ENCODE measurements around the gene RAD51B.

The RAD51B gene

DNA sequence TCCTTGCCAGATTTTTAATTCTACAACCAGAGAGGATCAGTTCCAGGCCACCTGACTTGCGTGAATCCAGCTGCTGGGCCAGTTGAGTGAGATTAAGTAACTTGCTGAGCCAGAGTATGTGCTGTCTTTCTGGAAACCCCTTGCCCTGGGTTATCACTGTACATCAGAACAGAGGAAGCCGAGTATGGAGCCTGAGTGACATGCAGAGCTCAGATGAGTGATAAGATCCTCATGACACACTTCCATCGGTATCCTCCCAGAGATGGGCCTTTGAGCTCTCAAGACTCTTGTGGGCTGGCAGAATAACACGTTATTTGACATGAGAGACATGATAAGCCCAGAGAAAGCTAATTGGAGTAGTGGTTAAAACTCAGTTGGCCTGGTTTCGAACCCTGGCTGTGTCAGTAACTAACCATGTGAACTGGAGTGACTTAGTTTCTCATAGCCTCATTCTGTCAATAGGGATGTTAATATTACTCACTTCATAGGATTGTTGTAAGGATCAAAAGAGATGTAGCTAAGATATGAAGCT lies 585.1 kb downstream of the RAD51B start:
- no peak for DNase-seq (ENCODE audit: low read depth, low spot score)
- H3K4me3 ChIP-seq (ENCODE audit: insufficient read length, low read depth) = no peak overlapping the region
- H3K27me3 ChIP-seq (ENCODE audit: insufficient read depth, insufficient read length) = no peaks in the 10 kb centered on the region
- H3K9me3 ChIP-seq (ENCODE audit: insufficient read depth, low read length) = no peaks in the 10 kb centered on the region
- H3K9ac ChIP-seq (ENCODE audit: insufficient read length, low read depth) = no peak overlapping the region
- no peaks in the 10 kb centered on the region for H3K4me1 ChIP-seq (ENCODE audit: insufficient read depth, insufficient read length)
- H3K36me3 ChIP-seq (ENCODE audit: insufficient read depth, insufficient read length, low read length) = no peaks in the 10 kb centered on the region
- TF ChIP-seq SUZ12 (IDR thresholded peaks at IDR 0.05; ENCODE audit: extremely low read depth, insufficient read depth, insufficient read length) (no peak), ZNF274 (IDR thresholded peaks at IDR 0.05; ENCODE audit: low read depth, low read length) (no peak), YY1 (IDR thresholded peaks at IDR 0.05; ENCODE audit: insufficient read depth, insufficient read length) (no peak)

- TF ChIP-seq SUZ12 (IDR thresholded peaks at IDR 0.05; ENCODE audit: extremely low read depth, insufficient read depth, insufficient read length) (no peak), ZNF274 (IDR thresholded peaks at IDR 0.05; ENCODE audit: low read depth, low read length) (no peak), YY1 (IDR thresholded peaks at IDR 0.05; ENCODE audit: insufficient read depth, insufficient read length) (no peak)
- H3K4me1 ChIP-seq (ENCODE audit: insufficient read depth, insufficient read length) = no peaks in the 10 kb centered on the region
- DNase-seq (ENCODE audit: low read depth, low spot score) = no peak
These were observed 586.4 kb downstream of the RAD51B start for GRCh38 chr14:68405961-68406360.

GRCh38 chr14:68407285-68407684 lies 587.7 kb downstream of the RAD51B start:
- Histone ChIP-seq H3K4me3 (ENCODE audit: insufficient read length, low read depth) (no peak overlapping the region), H3K4me1 (ENCODE audit: insufficient read depth, insufficient read length) (no peaks in the 10 kb centered on the region)
- no peak for TF ChIP-seq ZNF274 (IDR thresholded peaks at IDR 0.05; ENCODE audit: low read depth, low read length)
- no peak for TF ChIP-seq SUZ12 (IDR thresholded peaks at IDR 0.05; ENCODE audit: extremely low read depth, insufficient read depth, insufficient read length)
- TF ChIP-seq YY1 (IDR thresholded peaks at IDR 0.05; ENCODE audit: insufficient read depth, insufficient read length) = no peak

More at GRCh38 chr14:68405961-68406360, 586.4 kb downstream of the RAD51B start:
- Histone ChIP-seq H3K9ac (ENCODE audit: insufficient read length, low read depth) (no peak overlapping the region), H3K36me3 (ENCODE audit: insufficient read depth, insufficient read length, low read length) (no peaks in the 10 kb centered on the region), H3K4me3 (ENCODE audit: insufficient read length, low read depth) (no peak overlapping the region), H3K9me3 (ENCODE audit: insufficient read depth, low read length) (no peaks in the 10 kb centered on the region), H3K27me3 (ENCODE audit: insufficient read depth, insufficient read length) (no peaks in the 10 kb centered on the region)

GRCh38 chr14:68407825-68408224 lies 588.2 kb downstream of the RAD51B start:
- H3K36me3 ChIP-seq (ENCODE audit: insufficient read depth, insufficient read length, low read length) = no peaks in the 10 kb centered on the region

More at GRCh38 chr14:68407285-68407684, 587.7 kb downstream of the RAD51B start:
- Histone ChIP-seq H3K9me3 (ENCODE audit: insufficient read depth, low read length) (no peaks in the 10 kb centered on the region), H3K27me3 (ENCODE audit: insufficient read depth, insufficient read length) (no peaks in the 10 kb centered on the region), H3K9ac (ENCODE audit: insufficient read length, low read depth) (no peak overlapping the region), H3K36me3 (ENCODE audit: insufficient read depth, insufficient read length, low read length) (no peaks in the 10 kb centered on the region)
- no peak for DNase-seq (ENCODE audit: low read depth, low spot score)

GRCh38 chr14:68408680-68409079 lies 589.1 kb downstream of the RAD51B start:
- H3K9me3 ChIP-seq (ENCODE audit: insufficient read depth, low read length) = no peaks in the 10 kb centered on the region
- H3K9ac ChIP-seq (ENCODE audit: insufficient read length, low read depth) = no peak overlapping the region
- no peak overlapping the region for H3K4me3 ChIP-seq (ENCODE audit: insufficient read length, low read depth)
- H3K36me3 ChIP-seq (ENCODE audit: insufficient read depth, insufficient read length, low read length) = no peaks in the 10 kb centered on the region
- no peaks in the 10 kb centered on the region for H3K27me3 ChIP-seq (ENCODE audit: insufficient read depth, insufficient read length)
- DNase-seq (ENCODE audit: low read depth, low spot score) = no peak
- H3K4me1 ChIP-seq (ENCODE audit: insufficient read depth, insufficient read length) = no peaks in the 10 kb centered on the region
- TF ChIP-seq ZNF274 (IDR thresholded peaks at IDR 0.05; ENCODE audit: low read depth, low read length) (no peak), SUZ12 (IDR thresholded peaks at IDR 0.05; ENCODE audit: extremely low read depth, insufficient read depth, insufficient read length) (no peak), YY1 (IDR thresholded peaks at IDR 0.05; ENCODE audit: insufficient read depth, insufficient read length) (no peak)

More at GRCh38 chr14:68407825-68408224, 588.2 kb downstream of the RAD51B start:
- H3K9ac ChIP-seq (ENCODE audit: insufficient read length, low read depth) = no peak overlapping the region
- no peaks in the 10 kb centered on the region for H3K4me1 ChIP-seq (ENCODE audit: insufficient read depth, insufficient read length)
- H3K4me3 ChIP-seq (ENCODE audit: insufficient read length, low read depth) = no peak overlapping the region
- no peaks in the 10 kb centered on the region for H3K27me3 ChIP-seq (ENCODE audit: insufficient read depth, insufficient read length)
- TF ChIP-seq YY1 (IDR thresholded peaks at IDR 0.05; ENCODE audit: insufficient read depth, insufficient read length) (no peak), ZNF274 (IDR thresholded peaks at IDR 0.05; ENCODE audit: low read depth, low read length) (no peak), SUZ12 (IDR thresholded peaks at IDR 0.05; ENCODE audit: extremely low read depth, insufficient read depth, insufficient read length) (no peak)
- no peaks in the 10 kb centered on the region for H3K9me3 ChIP-seq (ENCODE audit: insufficient read depth, low read length)
- no peak for DNase-seq (ENCODE audit: low read depth, low spot score)

DNA sequence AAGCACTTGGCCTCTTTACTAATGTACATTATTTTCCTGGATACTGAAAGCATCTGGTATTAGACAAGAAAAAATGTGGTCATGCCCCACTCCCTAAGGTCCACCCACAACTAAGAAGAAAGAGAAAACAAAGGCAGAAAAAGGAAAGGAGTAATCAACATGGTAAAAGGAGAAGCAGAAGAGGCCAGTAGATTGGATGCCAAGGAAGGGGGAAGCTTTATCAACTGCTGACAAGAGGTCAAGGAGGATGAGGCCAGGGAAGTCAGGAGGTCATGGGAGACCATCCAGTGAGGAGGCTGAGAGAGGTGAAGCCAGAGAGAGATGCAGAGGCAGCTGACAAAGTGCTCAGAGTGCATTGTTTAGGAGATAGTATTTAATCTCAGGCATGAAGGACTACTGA lies 589.8 kb downstream of the RAD51B start:
- H3K27me3 ChIP-seq (ENCODE audit: insufficient read depth, insufficient read length) = no peaks in the 10 kb centered on the region
- H3K9me3 ChIP-seq (ENCODE audit: insufficient read depth, low read length) = no peaks in the 10 kb centered on the region
- DNase-seq (ENCODE audit: low read depth, low spot score) = no peak
- TF ChIP-seq SUZ12 (IDR thresholded peaks at IDR 0.05; ENCODE audit: extremely low read depth, insufficient read depth, insufficient read length) (no peak), ZNF274 (IDR thresholded peaks at IDR 0.05; ENCODE audit: low read depth, low read length) (no peak), YY1 (IDR thresholded peaks at IDR 0.05; ENCODE audit: insufficient read depth, insufficient read length) (no peak)
- no peak overlapping the region for H3K4me3 ChIP-seq (ENCODE audit: insufficient read length, low read depth)
- no peaks in the 10 kb centered on the region for H3K36me3 ChIP-seq (ENCODE audit: insufficient read depth, insufficient read length, low read length)
- no peaks in the 10 kb centered on the region for H3K4me1 ChIP-seq (ENCODE audit: insufficient read depth, insufficient read length)
- no peak overlapping the region for H3K9ac ChIP-seq (ENCODE audit: insufficient read length, low read depth)

- H3K9ac ChIP-seq (ENCODE audit: insufficient read length, low read depth) = no peak overlapping the region
- TF ChIP-seq YY1 (IDR thresholded peaks at IDR 0.05; ENCODE audit: insufficient read depth, insufficient read length) = no peak
- no peak for TF ChIP-seq SUZ12 (IDR thresholded peaks at IDR 0.05; ENCODE audit: extremely low read depth, insufficient read depth, insufficient read length)
- no peak for TF ChIP-seq ZNF274 (IDR thresholded peaks at IDR 0.05; ENCODE audit: low read depth, low read length)
- H3K27me3 ChIP-seq (ENCODE audit: insufficient read depth, insufficient read length) = no peaks in the 10 kb centered on the region
- no peaks in the 10 kb centered on the region for H3K4me1 ChIP-seq (ENCODE audit: insufficient read depth, insufficient read length)
- no peak overlapping the region for H3K4me3 ChIP-seq (ENCODE audit: insufficient read length, low read depth)
- H3K9me3 ChIP-seq (ENCODE audit: insufficient read depth, low read length) = no peaks in the 10 kb centered on the region
- no peaks in the 10 kb centered on the region for H3K36me3 ChIP-seq (ENCODE audit: insufficient read depth, insufficient read length, low read length)
- DNase-seq (ENCODE audit: low read depth, low spot score) = no peak
These were observed 593.2 kb downstream of the RAD51B start for GRCh38 chr14:68412505-68413465.
